Central memory CD4-positive, alpha-beta T cell (primary cell): ENCODE data around the gene RIT2.
"Not testable (repeated sequence)": the region's sequence is repeated elsewhere in the genome, so short reads cannot be mapped to it uniquely, and the experiment has no call there.

Experiments
- DNase-seq: peaks from one replicate; pipeline ENCODE4 v3.0.0; 2022

The RIT2 gene

GRCh38 chr18:42746794-42747193 lies 368.7 kb downstream of the RIT2 start:
- no peak for DNase-seq

- no peak for DNase-seq
Observed at GRCh38 chr18:42745931-42746330, 369.6 kb downstream of the RIT2 start.

DNA sequence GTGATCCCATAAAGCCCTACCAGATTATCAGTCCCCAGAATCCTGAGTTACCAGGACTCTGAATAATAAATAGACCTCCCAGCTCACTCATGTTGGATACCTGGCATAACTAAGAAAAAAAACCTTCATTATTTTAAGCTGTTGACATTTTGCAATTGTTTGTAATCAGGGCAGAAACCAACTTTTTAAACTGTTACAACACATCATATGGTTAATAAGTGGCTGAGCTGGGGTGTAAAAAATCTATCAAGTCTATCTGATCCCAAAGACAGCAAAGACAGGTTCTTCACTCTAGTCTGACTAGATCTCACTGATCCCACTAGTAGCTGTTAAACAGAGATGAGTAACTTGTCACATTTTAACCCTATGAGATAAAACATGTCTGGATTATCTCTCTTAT lies 370.3 kb downstream of the RIT2 start:
- no peak for DNase-seq

GRCh38 chr18:42743373-42744138 lies 371.9 kb downstream of the RIT2 start:
- no peak for DNase-seq

- DNase-seq: no peak
Observed at GRCh38 chr18:42742969-42743368, 372.5 kb downstream of the RIT2 start.

GRCh38 chr18:42742474-42742873 lies 373.0 kb downstream of the RIT2 start:
- no peak for DNase-seq

- DNase-seq: not testable (repeated sequence)
Observed at GRCh38 chr18:42741805-42742347, 373.6 kb downstream of the RIT2 start.

- DNase-seq: not testable (repeated sequence)
Observed at GRCh38 chr18:42741299-42741698, 374.2 kb downstream of the RIT2 start.

- DNase-seq: no peak
Observed at GRCh38 chr18:42736074-42736473, 379.4 kb downstream of the RIT2 start.

DNA sequence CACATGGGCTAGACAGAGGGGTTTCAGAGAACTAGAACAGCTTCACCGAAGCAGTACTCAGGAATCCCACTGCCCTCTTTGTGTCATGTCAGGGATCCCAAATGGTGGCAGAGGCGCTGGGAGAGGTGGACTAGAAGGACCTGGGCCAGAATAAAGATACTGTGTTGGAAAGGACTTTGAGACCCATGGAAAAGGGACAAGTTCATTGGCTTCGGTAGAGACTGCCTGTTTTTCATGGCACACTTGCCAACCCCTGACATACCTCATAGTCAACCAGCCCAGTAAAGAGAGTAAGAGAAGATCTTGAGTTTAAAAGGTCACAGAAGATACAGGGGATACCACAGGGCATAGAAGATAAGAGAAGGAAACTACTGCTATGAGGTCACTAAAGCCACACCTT lies 381.0 kb downstream of the RIT2 start:
- DNase-seq: no peak

GRCh38 chr18:42730272-42730671 lies 385.2 kb downstream of the RIT2 start:
- DNase-seq: no peak

DNA sequence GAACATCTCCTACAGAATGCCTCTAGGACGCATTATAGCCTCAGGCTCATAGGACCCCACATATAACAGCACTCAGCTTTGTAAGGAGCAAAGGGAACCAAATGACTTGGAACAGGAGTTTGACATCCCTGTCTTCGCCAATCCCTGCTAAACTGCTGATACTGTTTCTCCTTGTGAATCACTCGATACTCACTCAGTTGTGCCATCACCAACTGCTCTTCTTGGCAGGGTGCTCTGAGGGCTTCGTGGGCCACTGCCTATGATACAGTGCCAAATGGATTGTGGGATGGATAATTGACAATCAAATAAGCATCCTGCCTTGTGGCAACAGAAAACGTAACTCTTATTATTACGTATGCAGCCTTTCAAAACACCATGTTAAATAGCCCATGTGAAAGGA lies 396.3 kb downstream of the RIT2 start:
- no peak for DNase-seq

DNA sequence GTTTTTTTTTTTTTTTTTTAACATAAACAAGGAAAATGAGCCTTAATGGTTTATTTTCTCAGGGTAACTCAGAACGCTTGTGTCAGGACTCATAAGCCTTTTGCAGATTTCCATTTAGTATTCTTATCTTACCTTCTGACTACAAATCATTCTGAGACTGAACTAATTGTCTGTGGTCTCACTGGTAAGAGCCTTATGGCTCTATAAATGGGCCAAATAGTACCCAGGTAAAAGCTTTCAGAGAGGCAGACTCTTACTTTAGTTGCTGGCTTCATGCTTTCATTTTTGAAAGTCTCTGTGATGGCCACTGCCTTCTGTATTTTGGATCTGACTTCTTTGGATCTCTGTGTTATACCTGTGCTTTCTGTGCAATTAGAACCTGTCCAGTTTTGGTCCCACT lies 403.4 kb downstream of the RIT2 start:
- DNase-seq: no peak

- DNase-seq: no peak
Observed at GRCh38 chr18:42707080-42707479, 408.4 kb downstream of the RIT2 start.

GRCh38 chr18:42706618-42707017 lies 408.9 kb downstream of the RIT2 start:
- no peak for DNase-seq

DNA sequence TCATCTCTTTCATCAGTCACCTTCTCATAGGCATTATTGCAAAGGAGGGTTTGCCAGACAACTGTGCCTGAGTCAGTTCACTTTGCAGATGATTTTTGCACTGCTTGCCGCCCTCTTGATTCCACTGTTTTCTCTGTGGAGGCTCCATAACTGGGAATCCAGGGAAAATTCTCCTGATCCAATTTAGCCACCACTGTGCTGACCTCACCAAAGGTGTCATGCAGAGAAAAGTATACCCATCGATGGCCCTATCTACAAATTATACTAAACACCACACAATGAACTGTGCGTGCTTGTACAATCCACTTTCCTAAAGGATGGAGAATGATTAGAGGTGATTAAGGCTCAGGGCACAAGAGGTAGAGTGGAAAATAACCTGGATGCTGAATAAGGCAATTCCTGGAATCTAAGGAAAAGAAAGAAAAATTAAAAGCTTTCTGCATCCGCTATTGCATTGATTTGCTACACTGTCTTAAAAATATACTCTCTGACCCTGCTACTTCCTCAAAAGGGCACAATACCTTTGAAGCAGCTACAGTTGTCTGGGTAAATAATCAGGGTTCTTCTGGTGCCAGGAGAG lies 409.4 kb downstream of the RIT2 start:
- DNase-seq: no peak
